ENCODE data around the gene ANTKMT.

GRCh38 chr16:732936-733335, 12.0 kb downstream of the ANTKMT start:
- no peak for TF ChIP-seq CTCF (IDR thresholded peaks at IDR 0.05; ENCODE audit: low read depth, low read length, missing input control)
- TF ChIP-seq, protein P1, sequence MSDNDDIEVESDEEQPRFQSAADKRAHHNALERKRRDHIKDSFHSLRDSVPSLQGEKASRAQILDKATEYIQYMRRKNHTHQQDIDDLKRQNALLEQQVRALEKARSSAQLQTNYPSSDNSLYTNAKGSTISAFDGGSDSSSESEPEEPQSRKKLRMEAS (IDR thresholded peaks at IDR 0.05): no peak
- no peak for TF ChIP-seq HNF4G (IDR thresholded peaks at IDR 0.05)
- no peak for TF ChIP-seq ATF3 (IDR thresholded peaks at IDR 0.05)
- no peak for TF ChIP-seq YY1 (IDR thresholded peaks at IDR 0.05)
- TF ChIP-seq TAF1 (conservative IDR thresholded peaks at IDR 0.05): no peak
- TF ChIP-seq, protein P2, sequence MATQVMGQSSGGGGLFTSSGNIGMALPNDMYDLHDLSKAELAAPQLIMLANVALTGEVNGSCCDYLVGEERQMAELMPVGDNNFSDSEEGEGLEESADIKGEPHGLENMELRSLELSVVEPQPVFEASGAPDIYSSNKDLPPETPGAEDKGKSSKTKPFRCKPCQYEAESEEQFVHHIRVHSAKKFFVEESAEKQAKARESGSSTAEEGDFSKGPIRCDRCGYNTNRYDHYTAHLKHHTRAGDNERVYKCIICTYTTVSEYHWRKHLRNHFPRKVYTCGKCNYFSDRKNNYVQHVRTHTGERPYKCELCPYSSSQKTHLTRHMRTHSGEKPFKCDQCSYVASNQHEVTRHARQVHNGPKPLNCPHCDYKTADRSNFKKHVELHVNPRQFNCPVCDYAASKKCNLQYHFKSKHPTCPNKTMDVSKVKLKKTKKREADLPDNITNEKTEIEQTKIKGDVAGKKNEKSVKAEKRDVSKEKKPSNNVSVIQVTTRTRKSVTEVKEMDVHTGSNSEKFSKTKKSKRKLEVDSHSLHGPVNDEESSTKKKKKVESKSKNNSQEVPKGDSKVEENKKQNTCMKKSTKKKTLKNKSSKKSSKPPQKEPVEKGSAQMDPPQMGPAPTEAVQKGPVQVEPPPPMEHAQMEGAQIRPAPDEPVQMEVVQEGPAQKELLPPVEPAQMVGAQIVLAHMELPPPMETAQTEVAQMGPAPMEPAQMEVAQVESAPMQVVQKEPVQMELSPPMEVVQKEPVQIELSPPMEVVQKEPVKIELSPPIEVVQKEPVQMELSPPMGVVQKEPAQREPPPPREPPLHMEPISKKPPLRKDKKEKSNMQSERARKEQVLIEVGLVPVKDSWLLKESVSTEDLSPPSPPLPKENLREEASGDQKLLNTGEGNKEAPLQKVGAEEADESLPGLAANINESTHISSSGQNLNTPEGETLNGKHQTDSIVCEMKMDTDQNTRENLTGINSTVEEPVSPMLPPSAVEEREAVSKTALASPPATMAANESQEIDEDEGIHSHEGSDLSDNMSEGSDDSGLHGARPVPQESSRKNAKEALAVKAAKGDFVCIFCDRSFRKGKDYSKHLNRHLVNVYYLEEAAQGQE (IDR thresholded peaks at IDR 0.05): no peak
- TF ChIP-seq FOXA2 (IDR thresholded peaks at IDR 0.05): no peak
- no peak for TF ChIP-seq JUND (IDR thresholded peaks at IDR 0.05)
- TF ChIP-seq EGR1 (IDR thresholded peaks at IDR 0.05; ENCODE audit: low read depth in 2 of 2): no peak
- no peak for TF ChIP-seq RXRA (IDR thresholded peaks at IDR 0.05)
- no peak for TF ChIP-seq RAD21 (IDR thresholded peaks at IDR 0.05)

Measured in liver (tissue), 3 donors.